ENCODE measurements around the gene EXOC4. TPM values are rescaled to one million over a fixed set of nuclear protein-coding genes. Genes with fewer than 3 reads are reported as not detected.

Gene EXOC4
- total RNA-seq, 4 donors from 2014 or later = 36.9 to 78.0 (median 52.2) TPM

- Histone ChIP-seq H3K36me3 (no peaks in the 10 kb centered on the region), H3K4me3 (no peak overlapping the region), H3K27ac (no peak overlapping the region), H3K9me3 (no peaks in the 10 kb centered on the region), H3K27me3 (no peaks in the 10 kb centered on the region), H3K4me1 (no peaks in the 10 kb centered on the region)
- TF ChIP-seq, protein P1, sequence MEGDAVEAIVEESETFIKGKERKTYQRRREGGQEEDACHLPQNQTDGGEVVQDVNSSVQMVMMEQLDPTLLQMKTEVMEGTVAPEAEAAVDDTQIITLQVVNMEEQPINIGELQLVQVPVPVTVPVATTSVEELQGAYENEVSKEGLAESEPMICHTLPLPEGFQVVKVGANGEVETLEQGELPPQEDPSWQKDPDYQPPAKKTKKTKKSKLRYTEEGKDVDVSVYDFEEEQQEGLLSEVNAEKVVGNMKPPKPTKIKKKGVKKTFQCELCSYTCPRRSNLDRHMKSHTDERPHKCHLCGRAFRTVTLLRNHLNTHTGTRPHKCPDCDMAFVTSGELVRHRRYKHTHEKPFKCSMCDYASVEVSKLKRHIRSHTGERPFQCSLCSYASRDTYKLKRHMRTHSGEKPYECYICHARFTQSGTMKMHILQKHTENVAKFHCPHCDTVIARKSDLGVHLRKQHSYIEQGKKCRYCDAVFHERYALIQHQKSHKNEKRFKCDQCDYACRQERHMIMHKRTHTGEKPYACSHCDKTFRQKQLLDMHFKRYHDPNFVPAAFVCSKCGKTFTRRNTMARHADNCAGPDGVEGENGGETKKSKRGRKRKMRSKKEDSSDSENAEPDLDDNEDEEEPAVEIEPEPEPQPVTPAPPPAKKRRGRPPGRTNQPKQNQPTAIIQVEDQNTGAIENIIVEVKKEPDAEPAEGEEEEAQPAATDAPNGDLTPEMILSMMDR (IDR thresholded peaks at IDR 0.05 in 4 of 5, conservative IDR thresholded peaks at IDR 0.05 in 1 of 5) = no peak
- no peak for TF ChIP-seq POLR2A (IDR thresholded peaks at IDR 0.05)
- ATAC-seq (no peak), DNase-seq (no peak)
- intact Hi-C loops (cut with DNase I; ENCODE audit: low total_unique reads) = no loop called here
- in situ Hi-C loops (cut with MboI; ENCODE audit: low sequenced_read_pairs in 4 of 4) = no loop called here
Observed at GRCh38 chr7:133682364-133683181, 429.7 kb downstream of the EXOC4 start.

- TF ChIP-seq, protein P1 (IDR thresholded peaks at IDR 0.05 in 4 of 5, conservative IDR thresholded peaks at IDR 0.05 in 1 of 5) = no peak
- no peak for TF ChIP-seq POLR2A (IDR thresholded peaks at IDR 0.05)
- H3K36me3 ChIP-seq = no peaks in the 10 kb centered on the region
- no peak overlapping the region for H3K4me3 ChIP-seq
- in situ Hi-C loops (cut with MboI; ENCODE audit: low sequenced_read_pairs in 4 of 4) (no loop called here), intact Hi-C loops (cut with DNase I; ENCODE audit: low total_unique reads) (no loop called here)
- DNase-seq (no peak), ATAC-seq (no peak)
- H3K4me1 ChIP-seq = no peaks in the 10 kb centered on the region
- no peaks in the 10 kb centered on the region for H3K27me3 ChIP-seq
- no peaks in the 10 kb centered on the region for H3K9me3 ChIP-seq
- H3K27ac ChIP-seq = no peak overlapping the region
Observed at GRCh38 chr7:133683182-133683454, 430.2 kb downstream of the EXOC4 start.

DNA sequence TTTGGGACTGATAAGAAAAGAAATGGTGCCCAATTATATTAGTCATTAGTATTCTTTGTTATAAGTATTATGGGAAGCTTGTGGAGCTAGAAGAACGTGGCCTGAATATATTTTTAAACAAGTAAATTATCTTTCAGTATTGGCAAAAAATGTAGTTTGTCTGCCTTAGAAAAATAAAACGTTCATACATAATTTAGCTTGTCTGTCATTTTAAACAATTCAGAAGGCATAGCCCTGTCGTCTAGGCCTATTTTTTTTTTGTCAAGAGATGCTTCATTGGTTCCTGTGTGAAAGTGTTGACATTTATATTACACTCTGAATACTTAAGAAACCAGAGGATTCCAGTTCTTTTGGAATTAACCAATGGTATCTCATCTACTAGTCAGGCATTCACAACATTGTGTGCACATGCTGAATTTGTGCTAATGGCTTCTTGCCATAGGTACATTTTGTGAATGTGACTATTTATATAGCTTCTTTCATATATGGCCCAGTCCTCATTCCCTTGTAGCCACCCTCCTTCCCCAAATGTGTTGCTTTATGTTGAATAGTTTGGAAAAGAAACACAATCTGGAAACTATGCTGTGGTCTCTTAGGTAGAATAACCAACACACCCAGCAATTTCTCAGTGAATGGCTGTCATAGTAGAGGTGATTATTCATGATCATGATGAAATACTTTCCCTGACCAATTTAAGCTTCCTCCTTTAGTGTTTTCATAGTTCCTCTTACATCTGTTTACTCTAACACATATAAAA, 435.8 kb downstream of the EXOC4 start:
- H3K4me1 ChIP-seq = peaks cover 0 to 3% of the 10 kb centered on the region in 2 donors
- in situ Hi-C loops (cut with MboI; ENCODE audit: low sequenced_read_pairs in 4 of 4) = no loop called here
- H3K4me3 ChIP-seq = no peak overlapping the region
- no peaks in the 10 kb centered on the region for H3K27me3 ChIP-seq
- no peaks in the 10 kb centered on the region for H3K9me3 ChIP-seq
- H3K27ac ChIP-seq = no peak overlapping the region
- no peaks in the 10 kb centered on the region for H3K36me3 ChIP-seq
- intact Hi-C loops (cut with DNase I; ENCODE audit: low total_unique reads) = no loop called here
- TF ChIP-seq, protein P1 (IDR thresholded peaks at IDR 0.05 in 4 of 5, conservative IDR thresholded peaks at IDR 0.05 in 1 of 5) = no peak
- TF ChIP-seq POLR2A (IDR thresholded peaks at IDR 0.05) = no peak
- no peak for DNase-seq
- ATAC-seq = no peak

DNA sequence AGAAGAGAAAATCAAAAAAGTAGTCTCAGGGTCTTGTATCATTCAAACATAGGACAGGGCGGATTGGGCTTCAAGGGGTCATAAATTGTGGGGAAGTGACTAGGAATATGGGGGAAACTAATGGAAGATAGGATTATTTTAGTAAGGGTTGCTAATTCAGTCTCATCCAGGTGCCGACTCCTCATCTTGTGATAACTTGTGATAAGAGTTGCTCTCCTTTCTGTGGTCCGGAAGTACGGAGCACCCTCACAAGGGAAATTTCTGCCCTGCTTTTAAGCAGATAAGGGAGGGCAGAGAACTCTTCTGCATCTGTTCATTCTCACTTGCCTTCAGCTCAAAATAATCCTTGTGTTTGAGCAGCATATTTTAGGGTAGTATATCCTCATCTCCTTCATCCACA, 437.9 kb downstream of the EXOC4 start:
- no peak for TF ChIP-seq POLR2A (IDR thresholded peaks at IDR 0.05)
- TF ChIP-seq, protein P1 (IDR thresholded peaks at IDR 0.05 in 4 of 5, conservative IDR thresholded peaks at IDR 0.05 in 1 of 5) = no peak
- intact Hi-C loops (cut with DNase I; ENCODE audit: low total_unique reads) = no loop called here
- DNase-seq (no peak), ATAC-seq (no peak)
- in situ Hi-C loops (cut with MboI; ENCODE audit: low sequenced_read_pairs in 4 of 4) = no loop called here
- Histone ChIP-seq H3K27ac (no peak overlapping the region), H3K4me3 (no peak overlapping the region), H3K27me3 (no peaks in the 10 kb centered on the region), H3K4me1 (peaks cover 0 to 3% of the 10 kb centered on the region in 2 donors), H3K36me3 (no peaks in the 10 kb centered on the region), H3K9me3 (no peaks in the 10 kb centered on the region)

Data from gastrocnemius medialis (tissue), 4 donors.